HK-2 (cell line): ENCODE measurements around the gene ST8SIA3.

Experiments used
- DNase-seq: peaks from one replicate; pipeline ENCODE4 v3.0.0-alpha.2; 2018; ENCODE audit not compliant: unreplicated experiment

ST8SIA3 gene

GRCh38 chr18:57352271-57352701 lies at the start of gene ST8SIA3:
Gene ST8SIA3 (plus strand): TSS chr18:57352557. CDS start chr18:57352847, 290 bp downstream.
- DNase-seq: no peak

GRCh38 chr18:57311472-57311871 lies 40.9 kb upstream of the ST8SIA3 start:
- no peak for DNase-seq

DNA sequence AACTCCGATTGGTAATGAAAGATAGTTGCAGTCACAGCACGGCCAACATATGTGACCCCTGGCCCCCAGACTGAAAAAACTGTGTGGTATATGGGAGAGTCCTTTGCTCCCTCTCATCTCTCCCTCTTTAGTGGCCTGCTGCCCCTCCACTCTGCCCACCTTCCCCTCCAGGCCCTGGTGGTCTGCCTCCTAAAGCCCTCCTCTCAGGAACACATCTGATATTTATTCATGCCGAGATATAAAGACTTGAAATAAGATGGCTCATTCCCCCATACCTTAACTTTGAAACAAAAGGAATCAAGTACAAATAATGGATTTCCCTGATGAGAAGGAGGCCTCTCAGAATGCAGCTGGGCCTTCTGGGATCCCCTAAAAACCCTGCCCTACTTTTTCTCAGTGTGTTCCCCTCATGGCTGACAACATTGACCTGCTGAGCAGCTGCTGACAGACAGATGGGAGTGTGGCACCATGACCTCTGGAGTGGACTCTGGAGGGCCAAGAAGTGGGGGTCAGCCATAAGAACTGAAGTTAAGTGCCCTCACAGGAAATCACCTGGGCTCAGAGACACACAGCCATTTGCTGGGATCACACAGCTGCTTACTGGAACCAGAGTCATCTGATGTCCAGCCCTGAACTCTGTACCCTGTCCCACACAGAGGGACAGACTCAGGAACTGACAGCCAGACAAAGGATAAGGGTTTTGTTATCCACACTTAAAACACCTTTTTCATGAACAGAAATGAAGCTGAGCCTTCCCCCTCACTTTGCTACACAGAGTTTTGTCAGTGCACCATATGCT lies 39.8 kb upstream of the ST8SIA3 start:
- DNase-seq: no peak

- DNase-seq: no peak
Measured at GRCh38 chr18:57320603-57321002, 31.8 kb upstream of the ST8SIA3 start.

GRCh38 chr18:57325491-57326166 lies 26.7 kb upstream of the ST8SIA3 start:
- DNase-seq: no peak

- no peak for DNase-seq
Measured at GRCh38 chr18:57326718-57327323, 25.5 kb upstream of the ST8SIA3 start.

GRCh38 chr18:57328665-57329064 lies 23.7 kb upstream of the ST8SIA3 start:
- no peak for DNase-seq

- no peak for DNase-seq
Measured at GRCh38 chr18:57329856-57330255, 22.5 kb upstream of the ST8SIA3 start.

GRCh38 chr18:57331718-57332117 lies 20.6 kb upstream of the ST8SIA3 start:
- no peak for DNase-seq

GRCh38 chr18:57333940-57334339 lies 18.4 kb upstream of the ST8SIA3 start:
- DNase-seq: no peak

DNA sequence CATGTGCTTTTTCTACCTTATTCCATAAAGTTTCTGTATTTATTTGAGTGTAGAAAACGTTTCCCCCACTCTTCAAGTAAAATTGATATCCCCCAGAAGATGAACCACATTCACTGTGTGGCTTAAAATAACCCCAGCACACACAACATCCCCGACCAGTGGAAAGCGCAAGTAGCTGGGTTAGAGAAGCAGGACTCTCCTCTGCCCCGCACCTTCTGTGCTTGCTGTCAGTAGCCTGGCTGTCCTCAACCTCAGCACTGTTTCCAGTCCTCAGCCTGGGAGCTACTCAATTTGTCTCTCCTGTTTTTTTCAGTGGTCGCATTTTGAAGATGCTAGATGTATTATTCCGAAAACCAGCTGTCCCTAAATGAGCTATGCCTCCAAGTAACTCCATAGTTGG lies 18.0 kb upstream of the ST8SIA3 start:
- DNase-seq: no peak

DNA sequence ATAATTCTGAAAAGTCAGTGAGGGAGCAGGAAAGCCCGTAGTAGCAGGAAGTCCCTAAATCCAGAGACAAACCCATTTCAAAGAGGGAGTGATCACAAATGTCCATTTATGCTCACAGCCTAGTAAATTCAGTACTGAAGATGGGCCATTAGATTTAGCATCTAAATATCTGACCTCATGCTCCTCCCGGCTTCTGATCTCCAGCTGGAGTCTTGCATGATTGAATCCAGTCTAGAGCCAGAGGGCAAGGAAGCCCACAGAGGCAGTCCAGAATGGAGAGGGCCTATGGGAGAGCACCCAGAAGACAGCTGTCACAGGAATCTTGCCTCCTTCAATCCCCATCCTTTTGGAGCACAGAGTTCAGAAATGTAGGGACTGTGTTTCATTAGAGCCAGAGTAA lies 16.0 kb upstream of the ST8SIA3 start:
- no peak for DNase-seq

DNA sequence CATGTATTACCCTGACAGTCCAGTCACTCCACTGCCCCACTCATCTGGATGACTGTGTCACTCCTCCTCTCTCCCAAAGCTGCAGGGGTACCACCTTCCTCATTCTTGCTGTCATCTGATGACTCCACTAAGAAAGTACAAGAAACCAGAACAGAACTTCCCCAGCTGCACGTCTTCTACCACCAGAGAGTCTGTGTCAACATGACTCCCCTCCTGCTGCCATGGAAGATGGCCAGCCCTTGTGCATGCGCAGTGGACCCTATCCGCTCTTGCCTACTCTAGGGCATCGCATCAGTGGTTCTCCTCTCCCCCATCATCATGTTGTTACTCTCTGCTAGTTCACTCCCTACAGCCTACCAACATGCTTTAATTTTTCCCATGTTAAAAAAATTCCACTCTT lies 14.5 kb upstream of the ST8SIA3 start:
- DNase-seq: no peak

DNA sequence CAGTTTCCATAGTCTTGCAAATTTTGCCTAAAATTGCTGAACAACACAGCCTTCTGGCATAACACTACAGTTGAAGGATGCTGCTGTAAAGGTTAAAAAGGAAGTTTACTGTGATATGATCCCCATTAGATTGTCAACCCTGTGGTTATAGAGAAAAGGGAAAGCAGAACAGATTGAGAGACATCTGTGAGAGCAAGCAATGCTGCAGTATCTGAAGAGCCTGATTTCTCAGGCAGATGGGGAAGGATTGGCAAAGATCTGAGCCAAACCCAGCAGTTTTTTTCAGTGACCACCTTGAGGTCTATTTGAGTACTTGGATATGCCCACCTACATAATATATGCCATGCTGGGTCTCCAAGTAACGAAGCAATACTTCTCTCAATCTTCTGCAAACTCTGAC lies 8.5 kb upstream of the ST8SIA3 start:
- DNase-seq: no peak

DNA sequence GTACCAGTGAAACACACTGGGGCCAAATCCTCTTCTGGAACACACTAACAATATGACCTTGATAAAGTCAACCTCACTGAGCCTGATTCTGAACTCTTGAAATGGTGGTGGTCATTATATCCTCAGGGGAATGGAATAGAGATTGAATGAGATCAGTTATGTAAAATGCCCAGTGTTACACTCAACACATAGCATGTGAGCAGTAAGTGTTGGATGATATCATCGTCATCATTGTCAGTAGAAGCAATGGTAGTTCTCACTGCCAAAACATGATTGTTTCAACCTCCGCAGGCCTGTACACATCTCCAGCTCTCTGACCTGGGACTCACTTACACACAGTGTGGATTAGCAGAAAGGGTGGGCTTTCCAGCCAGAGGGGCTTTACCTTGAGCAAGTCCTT lies 5.5 kb upstream of the ST8SIA3 start:
- DNase-seq: no peak

DNA sequence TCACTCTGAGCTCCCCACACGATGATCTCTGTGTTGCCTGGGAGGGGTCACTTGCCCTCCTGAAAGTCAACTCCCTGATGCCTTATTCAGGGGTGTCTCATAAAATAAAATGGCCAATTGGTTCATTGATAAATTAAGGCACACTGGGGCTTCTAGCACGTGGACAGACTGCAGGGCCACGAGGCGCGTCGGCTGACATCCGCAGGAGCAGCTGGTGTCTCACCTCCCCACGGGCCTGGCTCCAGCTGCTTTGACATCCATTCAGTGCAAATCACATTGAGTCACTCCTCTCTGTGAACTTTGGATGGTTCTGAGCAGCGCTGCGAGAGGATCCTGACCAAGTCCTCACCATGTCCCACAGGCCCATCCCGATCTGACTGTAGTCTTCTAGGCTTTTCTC lies 4.6 kb upstream of the ST8SIA3 start:
- DNase-seq: no peak

- DNase-seq: no peak
Measured at GRCh38 chr18:57352761-57353136, 392 bp downstream of the ST8SIA3 start.

- DNase-seq: no peak
Measured at GRCh38 chr18:57353137-57353939, 981 bp downstream of the ST8SIA3 start.

DNA sequence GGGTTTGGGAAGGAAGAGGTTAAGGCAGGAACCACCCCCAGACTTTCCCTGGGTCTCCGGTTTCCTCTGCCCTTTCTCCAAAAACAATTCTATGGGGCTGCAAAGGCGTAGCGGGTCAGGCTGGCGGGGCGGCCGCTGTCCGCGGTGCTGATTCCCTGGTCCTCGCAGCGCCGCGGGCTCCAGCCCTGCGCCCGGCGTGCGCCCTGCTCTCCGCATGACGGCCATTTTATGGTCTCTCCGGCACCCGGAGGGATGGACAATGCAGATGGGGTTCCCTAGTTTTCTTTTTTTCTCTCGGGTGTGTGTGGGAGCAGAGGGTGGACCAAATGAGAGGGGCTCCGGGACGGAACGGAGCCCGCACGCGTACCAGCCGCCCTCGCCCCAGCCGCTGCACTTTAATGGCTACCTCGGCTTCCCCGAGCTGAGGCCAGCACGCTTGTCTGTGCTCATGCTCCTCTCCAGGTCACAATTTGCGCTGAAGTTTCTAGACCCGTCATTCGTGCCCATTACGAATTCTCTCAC lies 1.6 kb downstream of the ST8SIA3 start:
- DNase-seq: no peak

DNA sequence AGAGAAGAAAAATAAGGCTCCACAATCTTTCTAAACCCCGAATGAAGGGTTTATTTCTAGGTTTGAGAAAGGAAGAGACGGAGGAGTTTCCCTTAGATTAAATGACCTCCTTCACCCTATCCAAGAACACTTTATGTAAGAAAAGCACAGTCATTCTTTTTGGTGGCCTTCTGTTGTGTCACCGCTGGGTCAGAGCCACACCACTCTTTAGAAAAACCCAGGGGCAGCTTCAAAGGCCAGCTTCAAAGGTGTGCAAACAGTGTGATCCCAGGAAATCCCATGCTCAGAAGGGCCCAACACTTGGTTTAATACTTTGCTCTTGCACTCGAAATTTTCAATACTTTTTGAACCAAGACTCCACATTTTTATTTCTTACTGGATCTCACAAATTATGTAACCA lies 7.1 kb downstream of the ST8SIA3 start:
- no peak for DNase-seq

DNA sequence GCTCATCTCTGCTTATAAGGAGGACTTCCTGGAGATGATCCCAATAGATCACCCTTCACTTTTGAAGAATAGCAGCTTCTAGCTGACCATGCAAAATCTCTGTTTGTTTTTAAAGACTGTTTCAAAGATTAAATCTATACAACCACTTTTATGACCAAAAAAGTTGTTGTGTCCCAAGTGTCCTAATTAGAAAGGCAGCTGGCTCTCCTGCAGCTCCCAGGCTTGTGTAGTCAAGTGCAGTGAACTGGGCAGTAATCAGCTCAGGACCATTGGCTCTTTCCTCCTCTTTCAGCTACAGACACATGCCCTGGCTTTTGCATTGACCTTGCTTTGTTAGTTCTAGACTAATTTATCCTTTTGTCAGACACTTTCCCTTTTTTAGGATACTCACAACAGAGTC lies 10.4 kb downstream of the ST8SIA3 start:
- DNase-seq: no peak

GRCh38 chr18:57364460-57364859 lies 12.1 kb downstream of the ST8SIA3 start:
- DNase-seq: no peak
